NCI-H446 (cell line): ENCODE results near the gene SLA2.
"Not testable (repeated sequence)": the region's sequence is repeated elsewhere in the genome, so short reads cannot be mapped to it uniquely, and the experiment has no call there.

Experiments used
- DNase-seq, 2 experiments: peaks; one replicate each; lab custom pipeline; 2025; lab: John Stamatoyannopoulos, UW

The SLA2 gene, protein sequence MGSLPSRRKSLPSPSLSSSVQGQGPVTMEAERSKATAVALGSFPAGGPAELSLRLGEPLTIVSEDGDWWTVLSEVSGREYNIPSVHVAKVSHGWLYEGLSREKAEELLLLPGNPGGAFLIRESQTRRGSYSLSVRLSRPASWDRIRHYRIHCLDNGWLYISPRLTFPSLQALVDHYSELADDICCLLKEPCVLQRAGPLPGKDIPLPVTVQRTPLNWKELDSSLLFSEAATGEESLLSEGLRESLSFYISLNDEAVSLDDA

DNA sequence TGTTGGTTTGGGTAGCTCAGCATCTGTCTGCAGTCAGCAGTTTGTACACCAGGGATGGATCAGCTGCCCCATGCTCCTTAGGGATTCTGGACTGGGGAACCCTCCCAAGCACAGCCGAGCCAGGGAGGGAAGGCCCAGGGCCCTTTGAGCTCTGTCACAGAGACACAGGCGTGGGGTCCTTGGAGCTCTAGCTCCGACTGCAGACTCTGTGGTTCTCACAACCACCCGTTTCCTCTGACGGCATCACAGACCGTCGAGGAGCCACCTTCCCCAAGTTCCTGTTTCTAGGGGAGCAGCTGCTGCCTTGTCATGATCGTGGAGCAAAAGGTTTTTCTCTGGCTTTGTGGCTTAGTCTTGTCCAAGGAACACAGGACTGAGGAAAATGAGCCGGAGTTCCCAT lies at the start of gene SLA2:
SLA2 (minus strand) TSS at position 199 of the 400 bp plus-strand sequence. CDS start 4,861 bp downstream, outside the sequence.
- DNase-seq, result no peak

DNA sequence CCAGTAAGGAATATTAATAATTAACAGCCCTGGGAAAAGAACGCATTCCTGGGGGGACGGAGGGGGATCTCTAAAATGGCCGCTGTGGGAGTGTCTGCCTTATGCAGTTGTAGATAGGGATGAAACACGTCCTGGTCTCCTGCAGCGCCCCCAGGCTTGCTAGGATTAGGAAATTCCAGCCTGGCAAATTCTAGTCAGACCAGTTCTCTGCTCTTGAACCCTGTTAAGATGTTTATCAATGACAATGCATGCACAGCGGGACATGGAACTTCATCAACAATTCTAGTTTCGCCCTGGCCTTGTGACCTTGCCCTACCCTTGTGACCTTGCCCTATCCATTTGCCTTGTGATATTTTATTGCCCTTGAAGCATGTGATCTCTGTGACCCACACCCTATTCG lies 49.5 kb upstream of the SLA2 start:
- not testable (repeated sequence) for DNase-seq

DNA sequence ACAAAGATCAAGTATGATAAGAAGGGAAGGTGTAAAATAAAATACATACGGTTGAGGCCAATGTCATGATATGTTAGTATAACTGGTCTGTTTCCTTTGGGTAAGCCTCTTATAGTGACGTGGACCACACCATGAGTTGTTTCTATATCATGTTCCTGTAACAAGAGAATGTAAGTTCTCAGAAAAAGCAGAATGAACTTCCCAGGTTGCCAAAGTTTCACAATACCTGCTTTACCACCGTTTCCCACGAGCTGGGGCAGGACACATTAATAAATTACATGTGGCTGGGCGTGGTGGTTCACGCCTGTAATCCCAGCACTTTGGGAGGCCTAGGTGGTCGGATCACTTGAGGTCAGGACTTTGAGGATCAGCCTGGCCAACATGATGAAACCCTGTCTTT lies 42.6 kb upstream of the SLA2 start:
- no peak for DNase-seq

DNA sequence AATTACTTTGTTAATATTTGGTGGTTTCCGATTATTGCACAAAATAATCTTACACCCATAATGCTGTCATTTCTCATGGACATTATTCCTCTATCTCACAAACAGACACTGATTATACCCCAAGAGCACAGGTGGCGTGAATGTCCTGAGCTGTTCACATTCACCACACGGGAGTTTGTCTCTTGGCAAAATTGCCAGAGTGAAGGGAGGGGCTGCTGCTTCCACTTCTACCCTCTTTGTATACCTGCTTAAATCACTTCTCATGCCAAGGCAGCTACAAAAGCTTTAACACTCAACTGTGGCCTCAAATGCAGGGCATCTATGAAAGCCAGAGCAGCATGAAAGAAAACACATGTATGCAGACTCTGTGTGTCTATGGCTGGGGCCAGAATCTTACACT lies 41.9 kb upstream of the SLA2 start:
- DNase-seq, result no peak

DNA sequence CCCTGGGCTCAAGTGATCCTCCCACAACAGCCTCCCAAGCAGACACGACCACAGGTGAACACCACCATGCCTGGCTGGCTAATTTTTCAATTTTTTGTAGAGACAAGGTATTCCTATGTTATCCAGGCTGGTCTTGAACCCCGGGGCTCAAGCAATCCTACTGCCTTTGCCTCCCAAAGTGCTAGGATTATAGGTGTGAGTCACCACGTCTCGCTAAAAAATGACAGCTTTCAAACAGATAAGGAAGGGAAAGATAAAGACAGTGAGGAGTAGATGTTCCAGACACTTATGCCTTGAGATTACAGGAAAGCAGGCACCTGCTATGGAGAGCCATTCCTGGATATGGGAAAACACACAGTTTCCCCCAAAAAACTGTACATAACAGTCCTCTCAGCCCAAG lies 40.9 kb upstream of the SLA2 start:
- no peak for DNase-seq

DNA sequence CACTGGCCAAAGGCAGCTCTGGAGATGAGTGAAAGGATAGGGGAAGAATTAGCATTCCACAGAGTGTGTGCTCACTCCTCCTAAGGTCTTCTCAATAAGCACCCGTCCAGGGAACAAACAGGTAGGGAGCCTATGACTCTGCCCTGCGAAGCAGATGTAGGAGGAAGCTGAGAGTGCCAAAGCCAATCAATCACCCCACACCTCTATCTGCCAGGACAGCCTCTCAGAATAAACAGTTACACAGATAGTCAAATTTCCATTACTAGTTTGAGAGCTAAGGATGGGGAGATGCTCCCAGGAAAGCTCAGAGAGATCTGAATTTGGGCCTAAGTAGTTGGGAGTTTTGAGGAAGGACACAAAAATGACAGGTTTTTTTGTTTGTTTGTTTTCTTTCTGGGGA lies 40.5 kb upstream of the SLA2 start:
- no peak for DNase-seq

DNA sequence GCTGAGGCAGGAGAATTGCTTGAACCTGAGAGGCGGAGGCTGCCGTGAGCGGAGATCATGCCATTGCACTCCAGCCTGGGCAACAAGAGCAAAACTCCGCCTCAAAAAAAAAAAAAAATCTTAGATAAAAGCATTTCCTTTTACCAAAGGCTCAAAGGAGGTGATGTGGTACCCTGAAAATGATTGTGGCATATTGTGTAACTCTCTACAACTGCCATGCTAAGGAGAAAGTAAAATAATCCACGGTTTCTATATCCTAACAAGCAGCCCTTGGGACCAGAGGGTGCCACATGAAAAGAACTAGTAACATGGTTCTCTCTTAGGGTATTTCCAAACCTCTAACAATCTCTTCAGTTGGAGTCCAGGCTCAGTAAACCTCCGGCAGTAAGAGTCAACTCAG lies 38.8 kb upstream of the SLA2 start:
- no peak for DNase-seq

DNA sequence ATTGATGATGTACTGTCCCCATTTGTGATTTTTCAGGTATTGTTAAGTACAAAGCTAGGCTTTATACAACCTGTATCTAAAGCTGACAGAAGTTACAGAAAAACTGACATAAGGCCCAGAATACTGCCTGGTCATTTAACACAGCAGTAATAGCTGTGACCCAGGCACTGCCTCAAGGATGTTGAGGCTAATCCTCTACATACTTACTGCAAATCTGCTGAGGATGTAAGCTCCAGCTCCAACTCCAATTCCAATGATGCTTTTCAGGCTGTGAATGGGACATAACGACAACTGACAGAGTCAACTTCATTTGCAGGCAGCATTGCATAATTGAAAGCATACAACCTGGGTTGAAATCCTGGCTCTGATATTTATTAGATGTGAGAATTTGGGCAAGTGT lies 36.3 kb upstream of the SLA2 start:
- DNase-seq, result no peak

DNA sequence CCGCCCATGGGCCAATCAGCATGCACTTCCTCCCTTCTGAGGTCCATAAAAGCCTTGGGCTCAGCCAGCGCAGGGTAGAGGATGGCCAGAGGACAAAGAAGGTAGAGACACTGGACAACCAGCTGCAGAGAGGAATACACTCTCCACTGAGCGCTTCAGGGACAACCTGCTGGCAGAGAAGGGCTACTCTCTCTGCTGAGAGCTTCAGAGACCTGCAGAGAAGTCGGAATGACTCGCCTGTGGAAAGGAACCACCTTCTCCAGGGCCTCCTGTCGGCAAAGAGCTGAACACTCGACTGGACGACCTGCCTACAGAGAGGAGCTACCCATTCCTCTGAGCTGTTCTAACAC lies 31.4 kb upstream of the SLA2 start:
- no peak for DNase-seq

DNA sequence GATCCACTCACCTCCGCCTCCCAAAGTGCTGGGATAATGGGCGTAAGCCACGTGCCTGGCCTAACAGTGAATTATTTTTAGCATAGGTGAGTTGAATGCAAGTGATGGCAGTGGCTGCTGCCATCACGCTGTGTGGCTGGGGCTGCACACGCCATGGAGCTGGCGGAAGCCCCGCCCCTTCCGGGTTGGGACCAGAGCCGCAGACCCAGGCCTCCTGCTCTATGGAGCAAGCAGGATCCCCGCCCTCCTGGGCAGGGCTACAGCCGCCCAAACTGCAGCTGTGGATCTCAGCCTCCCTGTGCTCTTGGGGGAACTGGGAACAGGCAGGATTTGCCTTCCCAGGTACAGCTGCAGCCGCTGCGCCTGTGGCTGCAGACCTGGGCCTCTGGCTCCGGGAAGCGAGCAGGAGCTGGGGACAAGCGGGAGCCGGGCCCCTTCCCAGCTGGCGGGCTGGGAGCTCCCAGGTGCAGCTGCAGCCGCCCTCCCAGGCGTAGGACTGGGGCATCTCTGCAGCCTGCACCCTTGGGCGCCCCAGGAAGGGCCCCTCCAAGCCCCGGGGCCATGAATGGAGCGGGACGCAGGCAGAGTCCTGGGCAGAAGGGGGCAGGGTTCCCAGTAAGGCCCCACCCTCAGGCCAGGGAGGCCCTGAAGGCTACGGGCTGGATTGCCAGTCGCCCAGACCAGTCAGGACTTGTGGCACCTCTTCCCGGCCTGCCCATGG lies 30.9 kb upstream of the SLA2 start:
- DNase-seq, result no peak

DNA sequence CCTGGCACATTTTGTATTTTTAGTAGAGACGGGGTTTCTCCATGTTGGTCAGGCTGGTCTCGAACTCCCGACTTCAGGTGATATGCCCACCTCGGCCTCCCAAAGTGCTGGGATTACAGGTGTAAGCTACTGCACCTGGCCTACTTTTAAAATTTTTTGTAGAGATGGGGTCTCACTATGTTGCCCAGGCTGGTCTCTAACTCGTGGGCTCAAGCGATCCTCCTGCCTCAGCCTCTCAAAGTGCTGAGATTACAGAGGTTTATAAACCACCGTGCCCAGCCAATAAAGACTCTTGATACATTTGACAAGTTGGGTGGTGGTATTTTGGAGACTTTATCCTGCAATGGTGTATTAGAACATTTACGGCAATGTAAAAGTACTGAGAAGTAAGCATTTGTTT lies 29.5 kb upstream of the SLA2 start:
- DNase-seq, result not testable (repeated sequence)

DNA sequence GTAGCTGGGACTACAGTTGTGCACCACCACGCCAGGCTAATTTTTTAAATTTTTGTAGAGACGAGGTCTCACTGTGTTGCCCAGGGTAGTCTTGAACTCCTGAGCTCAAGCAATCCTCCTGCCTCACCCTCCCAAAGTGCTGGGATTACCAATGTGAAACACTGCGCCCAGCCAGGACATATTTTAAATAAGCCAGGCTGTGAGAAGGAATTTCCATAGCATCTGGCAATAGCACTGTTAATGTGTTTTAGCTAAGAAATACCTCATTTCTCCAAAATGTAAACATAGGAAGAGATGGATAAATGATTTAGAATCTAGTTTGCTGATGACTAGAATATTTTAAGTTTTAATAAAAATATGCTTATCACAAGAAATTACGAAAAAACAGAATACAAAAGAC lies 27.0 kb upstream of the SLA2 start:
- DNase-seq, result no peak

DNA sequence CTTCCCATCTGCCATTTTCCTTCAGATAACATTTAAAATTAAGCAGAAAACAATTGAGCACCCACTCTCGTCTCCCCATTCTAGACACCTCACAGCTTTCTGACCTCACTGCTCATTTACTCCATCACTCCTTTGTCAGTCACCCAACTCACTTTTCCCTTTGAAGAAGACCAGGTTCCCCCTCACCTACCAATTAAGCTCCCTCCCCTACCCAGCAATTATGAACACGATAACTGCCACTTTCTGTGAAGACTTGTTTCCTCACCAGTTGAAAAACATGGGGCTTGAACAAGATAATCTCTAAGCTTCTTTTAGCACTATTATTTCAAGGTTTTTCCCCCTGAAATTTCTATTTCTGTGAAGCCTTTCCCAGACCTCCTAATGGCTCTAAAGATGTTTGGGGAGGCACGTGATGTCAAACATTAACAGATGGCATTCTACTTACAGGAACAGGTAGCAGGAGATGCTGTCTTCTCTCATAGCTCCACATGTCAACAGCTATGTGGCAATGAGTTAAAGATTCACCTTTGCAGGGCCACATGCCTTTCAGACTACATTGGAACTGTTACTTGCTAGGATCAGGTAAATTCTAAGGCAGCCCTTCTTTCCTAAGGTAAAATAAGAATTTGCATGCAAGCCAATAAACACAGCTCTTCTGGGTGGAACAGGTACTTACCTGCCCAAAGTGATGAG lies 24.8 kb upstream of the SLA2 start:
- no peak for DNase-seq

DNA sequence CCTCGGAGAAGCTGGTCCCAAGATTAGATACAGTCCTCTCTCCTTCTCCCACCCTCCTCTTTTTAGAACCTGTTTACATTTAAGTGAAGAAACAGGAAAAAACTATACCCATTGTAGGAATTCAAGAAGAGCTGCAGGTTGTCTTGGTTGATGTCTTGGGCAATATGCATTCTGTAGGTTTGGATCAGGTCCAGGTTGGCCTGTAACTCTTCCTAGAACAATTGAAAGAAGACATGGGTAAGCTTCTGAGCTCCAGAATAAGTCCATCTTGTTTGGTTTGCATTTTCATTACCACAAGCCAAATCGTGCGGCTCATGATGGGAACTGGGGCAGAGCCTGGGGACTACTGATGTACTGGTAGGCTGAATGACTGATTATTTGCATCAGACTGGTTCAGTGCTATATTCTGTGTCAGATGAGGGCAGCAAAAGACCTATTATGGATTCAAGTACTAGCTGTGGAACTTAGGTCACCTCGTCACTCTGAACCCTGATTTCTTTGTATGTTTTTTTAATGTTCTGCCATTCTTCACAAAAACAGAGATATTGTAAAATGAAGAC lies 20.3 kb upstream of the SLA2 start:
- DNase-seq, result no peak

DNA sequence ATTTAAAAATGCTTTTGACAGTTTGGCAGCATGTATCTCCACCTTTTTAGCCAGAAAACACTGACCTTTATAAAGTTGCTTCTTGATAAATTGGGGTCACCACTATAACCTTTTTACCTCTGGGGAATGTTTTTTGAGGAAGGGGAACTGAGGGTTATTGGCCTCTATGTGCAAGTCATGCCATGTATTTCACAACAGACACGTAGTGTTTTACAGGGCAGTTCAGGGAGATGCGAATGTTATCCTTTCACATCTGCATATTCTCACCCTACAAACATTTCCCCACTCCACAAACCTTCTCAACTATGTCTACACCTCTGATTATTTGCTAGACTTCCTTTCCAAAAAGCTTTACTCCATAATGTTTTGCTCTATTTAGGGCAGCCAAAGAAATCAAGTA lies 17.0 kb upstream of the SLA2 start:
- DNase-seq, result no peak

DNA sequence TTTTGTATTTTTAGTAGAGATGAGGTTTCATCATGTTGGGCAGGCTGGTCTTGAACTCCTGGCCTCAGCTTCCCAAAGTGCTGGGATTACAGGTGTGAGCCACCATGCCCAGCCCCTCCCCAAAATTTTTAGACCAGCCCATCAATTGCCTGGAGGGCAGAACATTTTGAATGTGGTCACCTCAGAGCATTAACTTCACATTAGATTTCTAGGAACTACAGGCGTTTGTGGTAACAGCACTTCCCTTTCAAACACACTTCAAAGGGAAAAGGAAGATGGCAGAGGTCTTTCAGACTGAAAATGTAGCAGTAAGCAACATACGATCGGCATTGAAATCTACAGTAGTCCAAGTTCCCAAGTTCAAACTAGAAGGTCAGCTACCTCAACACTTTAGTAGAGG lies 12.3 kb upstream of the SLA2 start:
- no peak for DNase-seq

DNA sequence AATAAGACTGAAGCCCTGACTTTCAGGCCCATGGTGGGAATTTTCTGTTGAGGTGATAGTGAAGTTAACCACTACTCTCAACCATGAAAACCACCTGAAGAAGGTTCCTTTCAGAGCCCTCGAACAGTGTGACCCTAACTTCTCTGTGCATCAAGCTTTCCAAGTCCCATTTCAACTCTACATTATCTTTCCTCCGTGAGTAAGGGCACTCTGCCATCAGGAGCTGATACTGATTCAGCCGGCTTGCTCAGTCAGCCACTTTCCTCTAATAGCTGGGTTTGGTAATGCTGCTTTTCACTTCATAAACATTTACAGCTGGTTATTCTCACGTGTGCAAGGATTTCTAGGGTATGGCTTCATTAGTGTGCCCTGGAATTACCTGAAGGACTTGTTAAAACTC lies 10.7 kb upstream of the SLA2 start:
- DNase-seq, result no peak

DNA sequence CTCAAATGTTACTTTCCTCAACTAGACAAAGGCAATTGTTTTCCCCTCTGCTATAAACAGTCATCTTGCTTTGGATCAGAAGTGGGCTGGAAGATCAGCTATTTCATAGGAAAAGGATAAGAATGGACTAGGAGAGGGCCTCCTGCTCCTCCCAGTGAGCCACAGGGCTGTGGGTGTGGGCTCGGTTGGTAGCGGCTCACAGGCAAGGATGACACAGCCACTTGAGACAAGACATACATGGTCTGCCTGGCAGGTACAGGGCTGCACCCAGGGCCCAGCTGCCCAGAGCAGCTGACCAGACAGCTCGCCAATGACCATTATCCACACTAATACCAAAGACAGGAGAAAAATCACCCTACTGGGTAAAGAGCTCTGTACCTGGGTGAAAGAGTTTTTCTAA lies 9.0 kb upstream of the SLA2 start:
- no peak for DNase-seq

DNA sequence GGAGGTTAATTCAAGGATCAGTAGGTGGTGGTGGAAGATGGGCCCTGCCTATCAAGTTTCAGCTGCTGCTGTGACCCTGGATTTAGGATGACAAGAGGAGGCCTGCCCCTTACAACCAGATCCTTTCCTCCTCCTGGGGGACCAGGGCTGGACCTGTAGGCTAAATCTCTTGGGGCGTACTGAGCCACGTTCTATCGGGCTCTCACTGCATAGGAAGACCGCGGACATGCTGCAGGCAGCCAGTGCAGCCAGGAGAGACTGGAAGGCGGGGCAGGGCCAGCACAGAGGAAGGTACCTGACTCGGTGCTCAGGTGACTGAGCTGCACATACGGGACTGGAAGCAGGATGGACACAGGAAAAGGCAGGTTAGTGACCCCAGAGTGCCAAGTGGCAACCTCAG lies 8.5 kb upstream of the SLA2 start:
- DNase-seq, result no peak

DNA sequence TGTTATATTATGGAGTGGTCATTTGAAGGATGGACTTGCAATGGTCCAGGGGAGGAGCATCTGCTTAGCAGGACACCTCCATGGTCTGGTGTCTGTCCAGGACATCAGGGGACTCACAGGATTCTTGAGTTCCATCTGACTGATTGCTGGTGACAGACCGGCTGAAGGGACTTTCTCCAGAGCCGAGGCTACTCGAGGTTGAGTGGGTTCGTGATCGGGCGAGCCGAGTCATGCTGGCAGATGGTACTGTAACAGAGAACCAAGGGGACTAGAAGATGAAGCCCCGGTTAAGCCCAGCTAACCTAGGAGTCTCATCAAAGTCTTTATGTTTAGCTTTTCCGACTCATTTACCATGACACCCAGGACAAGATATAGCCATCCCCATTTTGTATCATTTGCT lies 7.5 kb upstream of the SLA2 start:
- DNase-seq, result no peak

DNA sequence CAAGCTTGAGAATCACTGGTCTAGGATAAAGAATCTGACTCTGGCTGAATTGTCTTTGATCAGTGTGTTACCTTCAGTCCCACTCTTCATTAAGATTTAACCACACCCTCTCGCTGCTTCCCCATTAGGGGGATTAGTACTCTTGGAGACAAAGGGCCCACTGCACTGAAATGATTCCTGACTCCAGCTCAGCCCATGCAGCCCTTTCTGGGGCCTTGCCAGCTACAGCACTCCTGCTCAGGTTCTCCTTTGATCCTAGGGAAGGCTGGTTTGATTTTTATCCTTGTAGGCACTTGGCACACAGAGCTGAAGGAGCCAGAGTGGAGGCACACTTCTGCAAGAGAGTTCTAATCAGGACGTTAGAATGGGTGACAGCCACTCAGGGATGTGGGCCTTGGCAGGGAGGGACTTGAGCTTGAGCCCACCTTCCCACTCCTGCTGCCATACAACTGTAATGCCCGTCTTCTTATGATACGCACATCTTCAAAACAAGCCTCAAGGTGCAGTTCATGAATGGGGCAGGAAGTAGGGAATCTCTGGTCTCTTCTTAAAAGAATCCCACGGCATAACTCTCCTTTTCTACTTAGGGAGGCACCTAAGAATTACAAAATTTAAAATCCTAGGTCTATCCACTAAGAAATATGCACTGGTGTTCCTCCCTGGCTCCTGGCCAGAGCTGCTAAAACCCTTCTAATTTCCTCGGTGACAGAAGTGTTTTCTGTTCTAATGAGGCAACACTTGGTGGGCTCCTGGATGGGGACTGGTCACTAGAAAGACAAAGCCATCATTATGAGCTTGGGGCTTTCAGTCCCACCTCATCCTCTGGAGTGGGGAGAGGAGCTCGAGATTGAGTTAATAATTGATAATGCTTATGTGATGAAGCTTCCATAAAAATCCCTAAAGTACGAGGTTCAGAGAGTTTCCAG lies 1.5 kb upstream of the SLA2 start:
- DNase-seq, result no peak

DNA sequence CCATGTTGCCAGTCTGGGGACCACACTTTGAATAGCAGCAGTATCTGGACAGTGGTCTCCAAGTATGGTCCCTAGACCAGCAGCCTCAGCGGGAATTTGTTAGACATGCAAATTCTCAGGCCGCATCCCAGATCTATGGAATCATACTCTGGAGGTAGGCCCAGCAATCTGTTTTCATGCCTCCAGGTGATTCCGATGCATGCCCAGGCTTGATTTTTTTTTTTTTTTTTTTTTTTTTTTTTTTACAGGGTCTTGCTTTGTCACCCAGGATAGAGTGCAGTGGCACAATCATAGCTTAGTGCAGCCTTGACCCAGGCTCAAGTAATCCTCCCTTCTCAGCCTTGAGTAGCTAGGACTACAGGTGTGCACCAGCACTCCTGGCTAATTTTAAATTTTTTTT lies 682 bp upstream of the SLA2 start:
- DNase-seq, result no peak
